Activated naive CD4-positive, alpha-beta T cell treated with anti-CD3 and anti-CD28 coated beads, Interleukin-2, amount 10 ng/mL, durations not matched to agents 7 days and 5 days (primary cell): ENCODE data around the gene CCDC107.

Experiments
- CTCF ChIA-PET: fragments of 350-600 bp; sonication (Branson Sonifier 250); formaldehyde crosslinking; loops from one replicate; lab custom pipeline; 2021; ENCODE audit warnings: antibody characterized with exemption; lab: Charles Lee
- DNase-seq: peaks from one replicate; pipeline ENCODE4 v3.0.0-alpha.2; 2020
- H3K27ac Mint-ChIP-seq: one replicate; pipeline ENCODE4 v1.8.0; 2021; ENCODE audit warnings: mild to moderate bottlenecking, moderate library complexity, mixed read lengths
- H3K27me3 Mint-ChIP-seq: one replicate; pipeline ENCODE4 v1.8.0; 2021; ENCODE audit warnings: mild to moderate bottlenecking, mixed read lengths
- H3K36me3 Mint-ChIP-seq: one replicate; pipeline ENCODE4 v1.8.0; 2021; ENCODE audit warnings: mixed read lengths
- H3K4me1 Mint-ChIP-seq: one replicate; pipeline ENCODE4 v1.8.0; 2021; ENCODE audit warnings: mixed read lengths
- H3K4me3 Mint-ChIP-seq: one replicate; pipeline ENCODE4 v1.8.0; 2021; ENCODE audit warnings: mild to moderate bottlenecking, moderate library complexity, mixed read lengths
- H3K9me3 Mint-ChIP-seq: one replicate; pipeline ENCODE4 v1.8.0; 2021; ENCODE audit warnings: mixed read lengths

Gene CCDC107

DNA sequence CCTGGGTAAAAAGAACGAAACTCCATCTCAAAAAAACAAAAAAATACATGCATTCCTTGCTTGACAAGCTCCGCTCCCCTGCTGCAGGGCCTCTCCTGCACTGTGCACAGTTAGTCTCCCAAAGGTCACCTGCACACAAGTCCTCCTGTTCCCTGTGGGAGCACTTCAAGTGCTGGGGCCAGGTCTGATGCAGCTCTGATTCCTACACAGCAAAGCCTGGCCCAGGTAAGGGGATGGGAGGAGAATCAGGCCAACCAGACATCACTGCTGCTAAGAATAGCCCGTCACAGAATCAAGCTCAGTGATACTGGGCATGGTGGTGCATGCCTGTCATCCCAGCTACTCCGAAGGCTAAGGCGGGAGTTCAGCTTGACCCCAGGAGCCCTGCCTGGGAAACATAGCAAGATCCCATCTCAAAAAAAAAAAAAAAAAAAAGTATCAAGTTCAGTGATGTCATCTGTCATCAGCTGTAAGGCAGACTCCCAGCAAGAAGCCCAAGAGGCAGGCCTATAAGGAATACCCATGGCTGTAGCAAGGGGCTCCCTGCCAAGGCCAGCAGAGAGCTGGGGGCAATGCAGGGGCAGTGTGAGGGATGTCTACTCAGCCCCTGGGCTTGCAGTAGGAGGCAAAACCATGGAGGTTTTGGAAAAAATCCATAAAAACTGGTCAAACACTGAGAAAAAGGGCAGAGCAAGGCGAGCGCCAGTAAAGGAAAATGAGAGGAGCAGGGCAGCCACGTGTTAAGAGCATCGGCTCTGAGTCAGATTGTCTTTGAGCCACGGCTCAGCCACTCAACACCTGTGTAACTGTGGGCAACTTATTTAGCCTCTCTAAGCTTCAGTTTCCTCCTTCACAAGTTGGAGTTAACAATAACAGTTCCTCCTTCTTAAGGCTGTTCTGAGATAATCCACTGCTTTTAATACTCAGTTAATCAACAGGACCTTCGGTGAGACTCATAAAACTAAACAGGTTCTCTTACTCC, 28.4 kb downstream of the CCDC107 start:
- H3K36me3 Mint-ChIP-seq = no peaks in the 10 kb centered on the region
- peaks cover 21% of the 10 kb centered on the region for H3K4me1 Mint-ChIP-seq
- CTCF ChIA-PET = interaction anchor here (0.7 to 4.9 kb wide), 3 partner anchors 10 to 1070 kb away, joined by 3 to 49 read pairs (median 16); no protein-coding TSS in a partner anchor
- H3K9me3 Mint-ChIP-seq = no peaks in the 10 kb centered on the region
- no peak overlapping the region for H3K4me3 Mint-ChIP-seq
- H3K27ac Mint-ChIP-seq = no peak overlapping the region
- no peak for DNase-seq
- H3K27me3 Mint-ChIP-seq = peaks cover 37% of the 10 kb centered on the region

- H3K4me3 Mint-ChIP-seq = no peak overlapping the region
- CTCF ChIA-PET = interaction anchor here (1.3 to 2.2 kb wide), 4 partner anchors 9 to 71 kb away, joined by 4 to 16 read pairs (median 6); partner anchors contain the start of genes CCDC107 and RMRP
Observed at GRCh38 chr9:35687306-35687705, 29.2 kb downstream of the CCDC107 start.

DNA sequence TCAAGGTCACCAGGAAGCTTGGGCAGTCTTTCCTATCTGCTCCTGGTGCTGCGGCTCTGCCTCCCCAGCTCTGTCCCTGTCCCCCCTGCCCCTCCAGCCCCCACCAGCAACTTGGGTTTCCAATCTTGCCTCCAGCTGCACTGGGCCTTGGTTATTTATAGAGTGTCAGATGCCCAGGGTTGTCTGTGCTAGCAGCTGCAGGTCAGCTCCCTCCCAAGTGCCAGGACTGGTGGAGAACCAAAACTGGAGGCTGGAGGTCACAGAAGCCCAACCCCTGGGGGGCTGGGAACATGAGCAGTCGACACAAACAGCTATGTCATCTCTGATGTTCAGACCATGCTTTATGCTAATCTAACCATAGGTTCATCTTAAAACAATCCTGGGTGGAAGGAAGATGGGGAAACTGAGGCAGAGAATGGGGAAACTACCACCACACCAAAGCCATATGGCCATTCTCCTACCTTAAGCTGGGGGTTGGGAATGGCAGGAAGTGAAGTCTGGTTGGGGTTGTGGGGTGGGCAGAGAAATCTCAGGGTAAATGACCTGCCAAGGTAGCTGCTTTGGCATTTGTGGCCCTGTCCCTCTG, 30.0 kb downstream of the CCDC107 start:
- Mint-ChIP-seq H3K4me1 (peaks cover 27% of the 10 kb centered on the region), H3K9me3 (no peaks in the 10 kb centered on the region), H3K36me3 (no peaks in the 10 kb centered on the region), H3K27ac (no peak overlapping the region), H3K4me3 (no peak overlapping the region), H3K27me3 (peaks cover 24% of the 10 kb centered on the region)
- CTCF ChIA-PET = interaction anchor here (0.9 to 2.2 kb wide), 8 partner anchors 8 to 84 kb away, joined by 3 to 16 read pairs (median 4); partner anchors contain the start of genes CCDC107 and RMRP
- DNase-seq = no peak

More at GRCh38 chr9:35687306-35687705, 29.2 kb downstream of the CCDC107 start:
- Mint-ChIP-seq H3K9me3 (no peaks in the 10 kb centered on the region), H3K36me3 (no peaks in the 10 kb centered on the region), H3K27ac (no peak overlapping the region), H3K27me3 (peaks cover 29% of the 10 kb centered on the region), H3K4me1 (peaks cover 27% of the 10 kb centered on the region)
- DNase-seq = no peak

- Mint-ChIP-seq H3K36me3 (no peaks in the 10 kb centered on the region), H3K4me1 (peaks cover 27% of the 10 kb centered on the region), H3K27me3 (peaks cover 20% of the 10 kb centered on the region), H3K9me3 (no peaks in the 10 kb centered on the region), H3K4me3 (peak overlapping the region; percentile 57), H3K27ac (peak overlapping the region; percentile 3)
- CTCF ChIA-PET = interaction anchor here (0.9 to 2.2 kb wide), 8 partner anchors 8 to 85 kb away, joined by 3 to 16 read pairs (median 4); partner anchors contain the start of genes CCDC107 and RMRP
- DNase-seq = no peak
Observed at GRCh38 chr9:35688558-35689541, 30.8 kb downstream of the CCDC107 start.

GRCh38 chr9:35689542-35690293, 31.6 kb downstream of the CCDC107 start, which contains the start of gene TPM2:
TSS of gene TPM2 (minus strand) at chr9:35689925. CDS start at chr9:35689817, 108 bp downstream.
- H3K27ac Mint-ChIP-seq = peak within 1 kb of the TSS; percentile 3
- DNase-seq = no peak
- peaks cover 20% of the 10 kb centered on the region for H3K27me3 Mint-ChIP-seq
- H3K4me1 Mint-ChIP-seq = peaks cover 27% of the 10 kb centered on the region
- no peaks in the 10 kb centered on the region for H3K9me3 Mint-ChIP-seq
- peak within 1 kb of the TSS; percentile 80 for H3K4me3 Mint-ChIP-seq
- CTCF ChIA-PET = interaction anchor here (2.3 kb wide), 1 partner anchor 79 kb away, joined by 4 read pairs; no protein-coding TSS in a partner anchor
- H3K36me3 Mint-ChIP-seq = no peaks in the 10 kb centered on the region

GRCh38 chr9:35690294-35690613, 32.2 kb downstream of the CCDC107 start:
- peak overlapping the region; percentile 69 for H3K4me3 Mint-ChIP-seq
- H3K27me3 Mint-ChIP-seq = peaks cover 20% of the 10 kb centered on the region
- H3K4me1 Mint-ChIP-seq = peaks cover 27% of the 10 kb centered on the region
- CTCF ChIA-PET = interaction anchor here (0.9 to 2.3 kb wide), 2 partner anchors 43 to 79 kb away, joined by 3 to 4 read pairs; no protein-coding TSS in a partner anchor
- no peaks in the 10 kb centered on the region for H3K36me3 Mint-ChIP-seq
- H3K9me3 Mint-ChIP-seq = no peaks in the 10 kb centered on the region
- H3K27ac Mint-ChIP-seq = no peak overlapping the region
- no peak for DNase-seq

DNA sequence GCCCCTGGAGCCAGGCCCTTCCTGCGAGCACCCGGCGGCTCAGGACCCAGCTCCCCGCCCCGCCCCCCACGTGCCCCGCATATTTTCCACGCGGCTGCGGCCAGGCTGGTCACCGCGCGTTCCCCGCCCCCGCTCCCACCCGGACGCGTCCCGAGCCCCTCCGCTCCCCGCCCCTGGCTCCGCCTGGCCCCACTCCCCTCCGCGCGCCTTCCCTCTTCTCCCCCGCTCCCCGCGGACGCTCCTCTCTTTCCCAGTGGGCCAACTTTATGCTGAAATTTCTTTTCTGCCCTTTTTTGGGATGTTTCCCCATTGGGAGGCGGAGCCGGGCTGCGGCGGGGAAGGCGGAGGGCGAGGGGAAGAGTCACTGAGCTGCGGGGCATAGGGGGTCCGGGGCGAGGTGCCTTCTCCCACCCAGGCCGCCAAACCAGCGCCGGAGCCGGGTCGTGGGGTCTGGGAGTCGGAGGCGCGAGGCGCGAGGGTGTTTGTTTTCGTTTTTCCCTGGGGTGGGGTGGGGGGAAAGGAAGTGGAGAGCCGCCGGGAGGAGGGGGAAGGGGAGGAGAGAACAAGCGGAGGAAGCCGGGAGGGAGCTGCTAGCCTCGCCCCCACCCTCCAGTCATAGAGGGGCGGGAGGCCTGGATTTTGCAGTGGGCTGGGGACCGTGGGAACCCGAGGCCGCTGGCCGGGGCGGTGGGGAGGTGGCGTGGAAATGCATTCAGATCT, 32.7 kb downstream of the CCDC107 start:
- H3K4me1 Mint-ChIP-seq = peaks cover 27% of the 10 kb centered on the region
- CTCF ChIA-PET = interaction anchor here (0.9 to 2.3 kb wide), 4 partner anchors 18 to 80 kb away, joined by 3 to 6 read pairs (median 4); partner anchors contain the start of gene CA9
- peak overlapping the region; percentile 80 for H3K4me3 Mint-ChIP-seq
- peaks cover 20% of the 10 kb centered on the region for H3K27me3 Mint-ChIP-seq
- H3K36me3 Mint-ChIP-seq = peaks cover under 1% of the 10 kb centered on the region
- H3K9me3 Mint-ChIP-seq = no peaks in the 10 kb centered on the region
- DNase-seq = peak; percentile 66
- no peak overlapping the region for H3K27ac Mint-ChIP-seq

DNA sequence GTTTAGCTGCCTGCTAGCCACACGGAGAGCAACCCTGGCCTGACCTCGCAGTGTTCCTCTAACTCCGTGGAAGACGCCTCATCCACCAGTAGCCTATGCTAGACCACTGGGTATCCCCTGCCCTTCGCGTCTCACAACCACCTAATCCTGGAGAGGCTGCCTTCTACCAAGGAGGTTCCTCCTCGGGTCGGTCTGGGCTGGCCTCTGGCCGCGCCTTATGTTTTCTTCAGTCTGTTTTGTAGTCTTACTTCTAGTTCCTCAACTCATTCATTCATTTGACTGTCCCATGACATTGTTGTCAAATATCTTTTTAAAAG, 33.2 kb downstream of the CCDC107 start:
- no peak for DNase-seq
- Mint-ChIP-seq H3K36me3 (peaks cover 5% of the 10 kb centered on the region), H3K27ac (no peak overlapping the region), H3K27me3 (peaks cover 20% of the 10 kb centered on the region), H3K4me1 (peaks cover 27% of the 10 kb centered on the region), H3K4me3 (peak overlapping the region; percentile 80), H3K9me3 (no peaks in the 10 kb centered on the region)
- CTCF ChIA-PET = interaction anchor here (1.0 to 2.3 kb wide), 4 partner anchors 18 to 80 kb away, joined by 3 to 6 read pairs (median 4); partner anchors contain the start of gene CA9

- peaks cover 10% of the 10 kb centered on the region for H3K36me3 Mint-ChIP-seq
- no peaks in the 10 kb centered on the region for H3K9me3 Mint-ChIP-seq
- DNase-seq = no peak
- H3K27ac Mint-ChIP-seq = no peak overlapping the region
- H3K4me3 Mint-ChIP-seq = peak overlapping the region; percentile 80
- H3K27me3 Mint-ChIP-seq = peaks cover 20% of the 10 kb centered on the region
- peaks cover 27% of the 10 kb centered on the region for H3K4me1 Mint-ChIP-seq
- CTCF ChIA-PET = interaction anchor here (0.6 to 2.3 kb wide), 5 partner anchors 19 to 81 kb away, joined by 3 to 6 read pairs (median 4); partner anchors contain the start of gene CA9
Observed at GRCh38 chr9:35691757-35692301, 33.7 kb downstream of the CCDC107 start.

DNA sequence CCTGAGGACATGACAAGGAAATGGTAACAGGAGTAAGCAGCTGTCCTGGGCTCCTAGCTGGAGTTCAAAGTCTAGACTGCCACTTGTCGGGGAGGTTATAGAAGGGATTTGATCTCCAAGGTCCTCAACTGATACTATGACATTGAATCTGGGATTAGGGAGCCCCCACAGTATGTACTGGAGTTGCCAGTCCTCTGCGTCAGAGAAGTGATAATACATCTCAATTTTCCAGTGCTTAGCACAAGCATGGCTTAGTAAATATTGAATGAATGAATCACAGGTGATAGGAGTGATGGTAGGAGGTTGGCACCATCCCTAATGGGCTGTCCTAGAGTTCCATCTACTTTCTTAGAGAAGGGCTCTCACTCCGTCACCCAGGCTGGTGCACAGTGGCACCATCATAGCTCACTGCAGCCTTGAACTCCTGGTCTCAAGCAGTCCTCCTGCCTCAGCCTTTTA, 37.9 kb downstream of the CCDC107 start:
- Mint-ChIP-seq H3K9me3 (no peaks in the 10 kb centered on the region), H3K27me3 (peaks cover 3% of the 10 kb centered on the region), H3K4me3 (no peak overlapping the region), H3K36me3 (peaks cover 21% of the 10 kb centered on the region), H3K4me1 (peaks cover 11% of the 10 kb centered on the region), H3K27ac (no peak overlapping the region)
- DNase-seq = no peak
- CTCF ChIA-PET = interaction anchor here (0.6 to 6.4 kb wide), 38 partner anchors 8 to 1589 kb away, joined by 3 to 96 read pairs (median 6); partner anchors contain the start of genes ARHGEF39, CCDC107, CD72 and CREB3

- H3K27me3 Mint-ChIP-seq = no peaks in the 10 kb centered on the region
- H3K9me3 Mint-ChIP-seq = no peaks in the 10 kb centered on the region
- no peak overlapping the region for H3K4me3 Mint-ChIP-seq
- CTCF ChIA-PET = interaction anchor here (0.7 to 6.4 kb wide), 42 partner anchors 9 to 185 kb away, joined by 3 to 96 read pairs (median 5); partner anchors contain the start of genes ARHGEF39, CCDC107, CD72 and CREB3
- H3K36me3 Mint-ChIP-seq = peaks cover 21% of the 10 kb centered on the region
- peaks cover 4% of the 10 kb centered on the region for H3K4me1 Mint-ChIP-seq
- H3K27ac Mint-ChIP-seq = peak overlapping the region; percentile 50
- peak; percentile 66 for DNase-seq
Observed at GRCh38 chr9:35696520-35697215, 38.6 kb downstream of the CCDC107 start.
